ENCODE data around the gene CSF1.
"Not testable (repeated sequence)": the region's sequence is repeated elsewhere in the genome, so short reads cannot be mapped to it uniquely, and the experiment has no call there.

Gene CSF1

GRCh38 chr1:109937738-109938137, 27.1 kb downstream of the CSF1 start:
- no peak for DNase-seq (ENCODE audit: low read depth)

- DNase-seq (ENCODE audit: low read depth) = no peak
These were observed 27.9 kb downstream of the CSF1 start for GRCh38 chr1:109938556-109938955.

GRCh38 chr1:109942434-109942833, 31.8 kb downstream of the CSF1 start:
- DNase-seq (ENCODE audit: low read depth) = no peak

- DNase-seq (ENCODE audit: low read depth) = no peak
These were observed 33.9 kb downstream of the CSF1 start for GRCh38 chr1:109944541-109944940.

GRCh38 chr1:109946511-109946910, 35.9 kb downstream of the CSF1 start:
- no peak for DNase-seq (ENCODE audit: low read depth)

- no peak for DNase-seq (ENCODE audit: low read depth)
These were observed 37.1 kb downstream of the CSF1 start for GRCh38 chr1:109947582-109948284.

- DNase-seq (ENCODE audit: low read depth) = no peak
These were observed 37.6 kb downstream of the CSF1 start for GRCh38 chr1:109948285-109948630.

GRCh38 chr1:109950038-109950437, 39.4 kb downstream of the CSF1 start:
- DNase-seq (ENCODE audit: low read depth) = no peak

- no peak for DNase-seq (ENCODE audit: low read depth)
These were observed 39.9 kb downstream of the CSF1 start for GRCh38 chr1:109950509-109950908.

GRCh38 chr1:109951501-109951900, 40.9 kb downstream of the CSF1 start:
- DNase-seq (ENCODE audit: low read depth) = not testable (repeated sequence)

GRCh38 chr1:109954041-109954512, 43.4 kb downstream of the CSF1 start:
- DNase-seq (ENCODE audit: low read depth) = no peak

GRCh38 chr1:109959632-109959973, 49.0 kb downstream of the CSF1 start:
- DNase-seq (ENCODE audit: low read depth) = no peak

GRCh38 chr1:109959974-109960744, 49.5 kb downstream of the CSF1 start:
- no peak for DNase-seq (ENCODE audit: low read depth)

GRCh38 chr1:109960745-109961094, 50.1 kb downstream of the CSF1 start:
- no peak for DNase-seq (ENCODE audit: low read depth)

- DNase-seq (ENCODE audit: low read depth) = no peak
These were observed 53.2 kb downstream of the CSF1 start for GRCh38 chr1:109963864-109964263.

GRCh38 chr1:109969146-109969829, 58.6 kb downstream of the CSF1 start:
- no peak for DNase-seq (ENCODE audit: low read depth)

GRCh38 chr1:109969907-109970306, 59.3 kb downstream of the CSF1 start:
- no peak for DNase-seq (ENCODE audit: low read depth)

GRCh38 chr1:109971559-109971958, 60.9 kb downstream of the CSF1 start:
- DNase-seq (ENCODE audit: low read depth) = no peak

GRCh38 chr1:109974191-109974590, 63.5 kb downstream of the CSF1 start:
- DNase-seq (ENCODE audit: low read depth) = no peak

- no peak for DNase-seq (ENCODE audit: low read depth)
These were observed 65.1 kb downstream of the CSF1 start for GRCh38 chr1:109975718-109976117.

- DNase-seq (ENCODE audit: low read depth) = no peak
These were observed 66.1 kb downstream of the CSF1 start for GRCh38 chr1:109976762-109977161.

- DNase-seq (ENCODE audit: low read depth) = no peak
These were observed 66.6 kb downstream of the CSF1 start for GRCh38 chr1:109977225-109977624.

GRCh38 chr1:109977657-109978378, 67.2 kb downstream of the CSF1 start:
- DNase-seq (ENCODE audit: low read depth) = no peak
